NCI-H146 treated with DMSO at 0.1 percent for 48 hours (cell line): Measurements from ENCODE around the gene PPP2R5A.
"Not testable (repeated sequence)": the region's sequence is repeated elsewhere in the genome, so short reads cannot be mapped to it uniquely, and the experiment has no call there.

Source experiments
- DNase-seq: peaks from one replicate; lab custom pipeline; 2025; ENCODE audit not compliant: unreplicated experiment; lab: John Stamatoyannopoulos, UW

Gene PPP2R5A

GRCh38 chr1:212294983-212295382, 9.8 kb downstream of the PPP2R5A start:
- no peak for DNase-seq

- DNase-seq, result no peak
Observed at GRCh38 chr1:212295579-212295978, 10.4 kb downstream of the PPP2R5A start.

GRCh38 chr1:212297338-212297737, 12.1 kb downstream of the PPP2R5A start:
- no peak for DNase-seq

- no peak for DNase-seq
Observed at GRCh38 chr1:212301580-212301979, 16.4 kb downstream of the PPP2R5A start.

- DNase-seq, result no peak
Observed at GRCh38 chr1:212302745-212303383, 17.7 kb downstream of the PPP2R5A start.

GRCh38 chr1:212305342-212305741, 20.1 kb downstream of the PPP2R5A start:
- no peak for DNase-seq

GRCh38 chr1:212305984-212306452, 20.8 kb downstream of the PPP2R5A start:
- DNase-seq, result not testable (repeated sequence)

- peak; percentile 26 for DNase-seq
Observed at GRCh38 chr1:212309967-212310366, 24.8 kb downstream of the PPP2R5A start.

- DNase-seq, result no peak
Observed at GRCh38 chr1:212310383-212310782, 25.2 kb downstream of the PPP2R5A start.

- no peak for DNase-seq
Observed at GRCh38 chr1:212311836-212312497, 26.8 kb downstream of the PPP2R5A start.

- DNase-seq, result no peak
Observed at GRCh38 chr1:212313616-212314015, 28.4 kb downstream of the PPP2R5A start.

- DNase-seq, result no peak
Observed at GRCh38 chr1:212315184-212315583, 30.0 kb downstream of the PPP2R5A start.

- DNase-seq, result peak; percentile 17
Observed at GRCh38 chr1:212315907-212316306, 30.7 kb downstream of the PPP2R5A start.

GRCh38 chr1:212317916-212318315, 32.7 kb downstream of the PPP2R5A start:
- DNase-seq, result no peak

GRCh38 chr1:212321031-212321430, 35.8 kb downstream of the PPP2R5A start:
- not testable (repeated sequence) for DNase-seq

GRCh38 chr1:212323066-212323465, 37.9 kb downstream of the PPP2R5A start:
- DNase-seq, result no peak

GRCh38 chr1:212326541-212326940, 41.3 kb downstream of the PPP2R5A start:
- no peak for DNase-seq

- DNase-seq, result no peak
Observed at GRCh38 chr1:212328248-212328647, 43.0 kb downstream of the PPP2R5A start.

- DNase-seq, result no peak
Observed at GRCh38 chr1:212329105-212329504, 43.9 kb downstream of the PPP2R5A start.

- no peak for DNase-seq
Observed at GRCh38 chr1:212341090-212341489, 55.9 kb downstream of the PPP2R5A start.

GRCh38 chr1:212344905-212345304, 59.7 kb downstream of the PPP2R5A start:
- DNase-seq, result no peak

- DNase-seq, result no peak
Observed at GRCh38 chr1:212346601-212347000, 61.4 kb downstream of the PPP2R5A start.
